Measurements from ENCODE around the gene CCDC50.

The CCDC50 gene

DNA sequence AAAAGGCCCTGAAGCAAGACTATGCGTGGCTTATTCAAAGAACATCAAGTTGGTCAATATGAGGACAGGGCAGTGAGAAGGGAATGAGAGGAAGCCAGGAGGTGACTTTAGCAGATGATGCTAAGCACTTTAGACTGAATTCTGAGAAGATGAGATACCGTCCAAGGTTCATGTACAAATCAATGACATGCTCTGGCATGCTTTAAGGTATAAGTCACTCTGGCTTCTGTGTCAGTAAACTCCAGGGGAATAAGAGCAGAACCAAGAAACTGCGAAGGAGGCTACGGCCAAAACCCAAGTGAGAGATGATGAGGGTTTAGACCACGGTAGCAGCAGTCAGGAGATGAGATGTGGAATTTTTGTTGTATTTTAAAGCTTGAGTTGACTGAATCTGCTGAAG, 8.9 kb upstream of the CCDC50 start:
- no peak for DNase-seq

DNA sequence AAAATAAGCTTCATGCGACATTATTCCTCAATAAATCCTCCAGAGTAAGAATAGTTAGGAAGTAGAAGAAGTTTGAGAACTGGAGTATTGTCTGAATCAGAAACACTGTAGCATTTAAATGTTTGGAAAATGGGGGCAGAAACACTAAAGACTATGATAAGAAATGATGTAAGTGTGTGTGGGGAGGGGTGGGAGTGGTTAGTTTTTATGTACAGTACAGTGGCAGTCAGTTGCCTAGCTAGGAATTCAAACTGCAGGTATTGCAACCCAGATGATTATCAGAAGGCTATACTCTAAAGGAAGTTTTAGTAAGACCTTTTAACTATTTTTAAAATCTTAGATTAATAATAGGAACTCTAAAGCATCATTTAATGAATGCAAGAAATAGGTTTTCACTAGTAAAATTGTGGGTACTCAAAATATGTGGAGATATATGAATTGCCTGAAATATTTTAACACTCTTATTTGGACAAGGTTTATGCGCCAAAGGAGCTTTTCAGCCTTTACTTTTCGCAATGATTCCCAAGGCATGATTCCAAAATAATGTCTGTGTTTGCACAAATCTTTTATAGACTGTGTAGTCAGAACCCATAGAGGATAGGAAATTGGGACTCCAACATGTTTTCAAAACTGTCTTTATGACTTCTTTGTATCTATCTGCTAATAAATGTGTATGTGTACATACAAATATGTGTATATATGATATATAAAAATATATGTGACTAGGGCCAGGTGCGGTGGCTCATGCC, 8.0 kb upstream of the CCDC50 start:
- no peak for DNase-seq

DNA sequence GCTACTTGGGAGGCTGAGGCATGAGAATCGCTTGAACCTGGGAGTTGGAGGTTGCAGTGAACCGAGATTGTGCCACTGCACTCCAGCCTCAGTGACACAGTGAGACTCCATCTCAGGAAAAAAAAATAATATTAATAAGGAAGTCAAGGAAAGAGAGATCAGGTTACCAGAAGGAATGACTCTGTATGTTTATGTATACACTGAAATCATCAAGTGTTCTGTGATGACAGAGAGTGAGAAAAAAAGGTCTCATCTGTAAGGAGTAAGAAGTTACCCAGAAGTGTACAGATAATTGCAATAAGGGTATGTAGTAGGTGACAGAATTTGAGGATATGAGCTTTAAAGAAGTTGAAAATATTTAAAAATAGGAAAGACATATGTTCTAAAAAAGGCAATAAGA, 4.3 kb upstream of the CCDC50 start:
- no peak for DNase-seq

- DNase-seq: no peak
Measured at GRCh38 chr3:191327526-191327925, 1.7 kb upstream of the CCDC50 start.

DNA sequence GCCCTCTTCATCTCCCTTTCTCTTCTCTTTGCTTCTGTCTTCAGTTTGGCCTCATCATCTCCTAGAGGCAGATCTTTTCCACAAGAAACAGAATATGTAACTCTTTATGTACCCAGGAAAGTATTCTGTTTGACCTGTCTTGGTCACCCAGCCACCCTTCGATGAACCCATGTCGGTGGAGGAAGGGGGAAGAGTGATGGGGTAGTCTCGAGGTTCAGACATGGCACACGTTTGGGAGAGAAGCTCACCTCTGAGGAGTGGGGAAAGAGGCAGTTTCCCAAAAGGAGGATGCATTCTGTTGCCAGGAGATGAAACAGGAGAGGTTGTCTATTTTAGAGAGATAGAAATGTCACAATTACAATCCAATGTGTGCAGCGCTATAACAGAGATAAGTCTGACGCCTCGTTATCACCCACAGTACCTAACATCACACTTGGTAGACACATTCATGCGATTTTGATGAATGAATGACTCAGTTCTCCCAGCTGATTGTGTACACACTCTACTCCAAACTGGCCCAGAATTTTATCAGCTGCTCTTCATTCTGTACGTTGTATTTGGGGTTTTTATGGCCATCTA, 722 bp upstream of the CCDC50 start:
- DNase-seq: no peak

DNA sequence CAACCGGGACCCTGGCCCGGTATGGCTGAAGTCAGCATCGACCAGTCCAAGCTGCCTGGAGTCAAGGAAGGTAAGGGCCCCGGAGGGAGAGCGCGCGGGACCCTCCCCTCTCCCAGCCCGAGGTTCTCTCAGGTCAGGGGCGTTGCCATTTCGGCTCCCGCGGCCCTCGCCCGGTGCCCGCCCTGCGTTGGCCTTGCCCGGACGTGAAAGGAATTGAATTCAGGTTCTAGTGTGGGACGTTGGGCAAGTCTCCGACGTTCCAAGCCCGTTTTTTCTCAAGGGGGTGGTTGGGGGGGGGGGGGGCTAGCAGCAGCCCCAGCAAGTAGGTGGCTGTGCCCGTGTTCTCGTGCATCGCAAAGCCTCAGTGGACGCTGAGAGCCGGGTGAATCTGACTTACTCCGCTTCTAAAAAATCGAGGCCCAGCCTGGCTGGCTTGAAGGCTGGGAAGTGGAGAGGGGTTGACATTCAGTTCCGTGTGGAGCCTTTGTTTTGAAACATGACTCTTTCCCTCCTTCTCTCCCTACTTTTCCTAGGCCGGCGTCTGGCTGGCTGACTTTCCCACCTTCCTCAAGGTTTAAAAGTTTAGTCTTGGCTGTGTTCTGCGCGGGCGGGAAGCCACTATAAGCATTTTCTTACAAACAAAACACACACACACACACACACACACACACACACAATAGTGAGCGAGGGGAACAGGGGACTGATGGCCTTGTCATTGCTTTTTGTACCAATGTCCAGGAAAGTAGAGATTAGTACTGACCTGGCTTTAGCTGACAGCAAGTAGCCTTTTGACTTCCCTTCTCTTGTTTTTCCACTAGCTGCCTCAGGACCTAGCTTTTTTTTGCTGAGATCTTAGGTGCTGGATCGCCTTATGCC, 698 bp downstream of the CCDC50 start, which contains the start of gene UTS2B:
UTS2B (minus strand) TSS at position 873 of the 876 bp plus-strand sequence. CDS start 48,337 bp downstream, outside the sequence.
- DNase-seq: peak; percentile 9 to 40

DNA sequence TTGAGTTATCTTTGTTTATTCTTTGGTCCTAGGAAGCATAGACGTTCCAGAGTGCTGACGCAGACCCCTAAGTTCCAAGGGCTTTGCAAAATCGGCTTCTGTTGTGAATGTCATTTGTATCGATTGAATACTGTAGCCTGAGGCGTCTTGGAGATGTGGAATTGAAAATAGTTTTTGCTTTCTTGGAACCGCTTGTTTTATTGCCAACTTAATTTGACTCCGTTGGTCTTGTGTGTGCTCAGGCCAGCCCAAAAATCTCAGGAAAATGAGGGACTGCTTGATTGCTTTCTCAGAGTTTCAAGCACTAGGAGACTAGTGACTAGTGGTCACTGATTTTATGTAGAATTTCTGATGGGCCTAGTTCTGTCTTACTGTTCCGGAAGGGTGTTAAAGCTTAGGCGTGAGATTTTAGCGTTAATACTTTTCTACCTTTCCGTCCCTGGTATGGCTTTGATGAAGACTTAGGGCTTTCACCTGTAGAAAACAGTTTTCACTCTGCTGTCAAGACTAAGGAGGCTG, 1.4 kb downstream of the CCDC50 start:
- DNase-seq: no peak

DNA sequence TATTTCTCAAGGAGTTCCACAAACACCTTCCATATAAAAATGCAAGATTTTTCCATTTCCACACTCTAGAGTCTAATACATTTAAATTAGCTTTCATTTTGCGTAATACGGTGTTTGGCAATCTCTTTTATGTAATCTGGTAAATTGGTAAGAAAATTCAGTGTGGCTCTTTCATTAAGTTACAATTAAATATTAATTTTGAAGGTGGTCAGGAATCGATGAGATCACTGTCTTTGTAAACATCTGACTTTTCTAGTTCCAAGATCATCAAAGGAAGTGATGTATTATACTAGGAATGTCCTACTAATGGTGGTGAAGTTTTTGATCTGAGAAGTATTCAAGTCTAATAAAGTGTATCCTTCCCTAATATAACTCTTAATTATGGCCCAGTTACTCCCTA, 2.2 kb downstream of the CCDC50 start:
- DNase-seq: no peak

- DNase-seq: no peak
Measured at GRCh38 chr3:191333298-191333880, 4.2 kb downstream of the CCDC50 start.

GRCh38 chr3:191334346-191334893, 5.2 kb downstream of the CCDC50 start:
- peak; percentile 14 to 21 for DNase-seq

GRCh38 chr3:191336833-191337232, 7.6 kb downstream of the CCDC50 start:
- DNase-seq: no peak

DNA sequence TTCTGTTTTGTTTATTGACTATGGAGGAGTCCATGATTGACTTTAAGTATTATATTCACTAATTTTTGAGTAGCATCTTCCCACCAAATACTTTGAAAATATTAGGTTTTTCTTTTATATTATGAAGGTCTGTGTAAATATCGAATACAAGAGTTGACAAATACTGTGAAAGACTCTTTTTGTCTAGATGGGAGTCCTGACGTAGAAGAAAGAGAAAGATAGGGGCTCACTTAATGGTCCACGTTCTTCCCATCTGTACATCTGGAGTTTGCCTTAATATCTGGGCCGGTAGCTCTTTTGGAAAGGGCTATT, 8.9 kb downstream of the CCDC50 start:
- DNase-seq: no peak

- DNase-seq: no peak
Measured at GRCh38 chr3:191339316-191339917, 10.2 kb downstream of the CCDC50 start.

GRCh38 chr3:191340351-191340750, 11.2 kb downstream of the CCDC50 start:
- DNase-seq: no peak

DNA sequence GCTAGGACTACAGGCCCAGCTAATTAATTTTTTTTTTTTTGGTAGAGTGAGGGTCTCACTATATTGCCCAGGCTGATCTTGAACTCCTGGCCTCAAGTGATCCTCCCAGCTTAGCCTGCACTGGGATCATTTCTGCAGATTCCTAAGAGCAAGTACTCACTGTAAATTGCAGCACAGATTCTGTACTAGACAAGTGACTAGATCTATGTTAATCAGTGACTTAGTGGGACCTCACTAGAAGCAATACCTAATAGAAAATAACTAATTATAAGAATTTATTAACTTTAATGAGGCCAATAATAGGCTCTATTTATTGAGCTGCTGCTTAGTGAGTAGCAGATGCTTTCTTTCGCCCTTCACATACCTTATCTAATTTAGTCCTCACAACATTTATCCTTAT, 11.8 kb downstream of the CCDC50 start:
- DNase-seq: no peak

- no peak for DNase-seq
Measured at GRCh38 chr3:191342006-191342405, 12.8 kb downstream of the CCDC50 start.

DNA sequence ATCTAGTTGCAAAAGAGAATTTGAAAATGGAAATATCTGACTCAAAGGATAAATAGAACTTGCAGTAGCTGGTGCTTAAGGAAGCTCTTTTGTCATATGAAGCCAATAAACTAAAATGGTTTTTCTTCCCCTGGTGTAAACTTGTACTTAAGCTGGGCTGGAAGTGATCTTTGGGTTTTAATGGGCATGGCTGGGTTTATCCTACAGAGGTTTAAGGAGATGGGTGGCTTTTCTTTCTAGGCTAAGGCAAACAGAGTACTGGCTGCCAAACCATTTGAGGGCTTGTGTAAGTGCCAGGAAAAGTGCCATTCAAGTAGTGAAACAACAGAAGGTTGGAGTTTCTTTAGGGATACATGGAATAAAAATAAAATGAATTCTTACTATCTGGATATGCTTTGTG, 13.2 kb downstream of the CCDC50 start:
- no peak for DNase-seq

- no peak for DNase-seq
Measured at GRCh38 chr3:191343115-191343514, 13.9 kb downstream of the CCDC50 start.

- DNase-seq: no peak
Measured at GRCh38 chr3:191343913-191344312, 14.7 kb downstream of the CCDC50 start.

- DNase-seq: no peak
Measured at GRCh38 chr3:191345334-191345733, 16.1 kb downstream of the CCDC50 start.

- no peak for DNase-seq
Measured at GRCh38 chr3:191347228-191347627, 18.0 kb downstream of the CCDC50 start.

DNA sequence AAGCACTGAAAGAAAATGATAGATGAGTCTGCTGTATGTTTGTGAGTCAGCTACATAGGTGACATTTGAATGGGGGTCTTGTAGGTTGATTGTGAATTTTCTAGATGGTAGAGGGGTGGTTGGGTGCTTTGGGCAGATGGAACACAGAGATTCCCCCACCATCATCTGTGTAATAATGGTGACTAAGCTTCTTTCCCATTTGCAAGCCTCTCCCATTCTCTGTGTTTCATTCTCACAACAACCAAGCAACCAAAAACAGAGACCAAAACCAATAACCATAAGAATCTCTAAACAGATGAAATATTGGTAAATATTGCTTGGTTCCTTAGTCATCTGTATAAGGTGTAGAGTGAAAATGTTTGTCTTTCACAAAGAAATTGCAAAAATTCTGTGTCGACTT, 18.9 kb downstream of the CCDC50 start:
- no peak for DNase-seq
